Ecto neural progenitor cell (in vitro differentiated cells): ENCODE data around the gene LYSMD2.

Experiments used
- DNase-seq: peaks from one replicate; pipeline ENCODE4 v3.0.0-alpha.2; 2018; ENCODE audit warnings: low spot score

The LYSMD2 gene

GRCh38 chr15:51751697-51752683, 14.5 kb upstream of the LYSMD2 start:
- peak; percentile 67 for DNase-seq

- DNase-seq = peak; percentile 74
These were observed 13.6 kb upstream of the LYSMD2 start, which contains the start of gene TMOD2 for GRCh38 chr15:51750792-51751696. TSS of gene TMOD2 (plus strand) at chr15:51751597. CDS start at chr15:51766442, 14,845 bp downstream.

GRCh38 chr15:51750186-51750585, 12.7 kb upstream of the LYSMD2 start:
- no peak for DNase-seq

- no peak for DNase-seq
These were observed 11.9 kb upstream of the LYSMD2 start for GRCh38 chr15:51749307-51749706.

GRCh38 chr15:51739061-51739712, 1.7 kb upstream of the LYSMD2 start:
- no peak for DNase-seq

GRCh38 chr15:51738553-51738952, 1.1 kb upstream of the LYSMD2 start:
- no peak for DNase-seq

- DNase-seq = peak; percentile 56
These were observed 519 bp downstream of the LYSMD2 start for GRCh38 chr15:51736751-51737521.

- no peak for DNase-seq
These were observed 1.4 kb downstream of the LYSMD2 start for GRCh38 chr15:51736069-51736468.

- no peak for DNase-seq
These were observed 2.0 kb downstream of the LYSMD2 start for GRCh38 chr15:51735228-51736010.

- DNase-seq = no peak
These were observed 4.8 kb downstream of the LYSMD2 start for GRCh38 chr15:51732646-51733045.

- no peak for DNase-seq
These were observed 5.7 kb downstream of the LYSMD2 start for GRCh38 chr15:51731549-51732267.

- DNase-seq = no peak
These were observed 10.1 kb downstream of the LYSMD2 start for GRCh38 chr15:51727141-51727897.

- DNase-seq = peak; percentile 68
These were observed 11.0 kb downstream of the LYSMD2 start for GRCh38 chr15:51726302-51727073.

GRCh38 chr15:51724673-51725072, 12.8 kb downstream of the LYSMD2 start:
- DNase-seq = no peak

- DNase-seq = no peak
These were observed 13.3 kb downstream of the LYSMD2 start for GRCh38 chr15:51724199-51724598.

- DNase-seq = no peak
These were observed 16.1 kb downstream of the LYSMD2 start for GRCh38 chr15:51721199-51721960.
